ENCODE measurements around the gene CFAP68. TPM values are rescaled to one million over a fixed set of nuclear protein-coding genes. Genes with fewer than 3 reads are reported as not detected.

CFAP68 gene
- total and polyA plus RNA-seq, 2 of the 13 experiments (the other 11 are each of a cell fraction or from before 2014, with no cell fraction given) = 22.2 to 25.6 TPM

DNA sequence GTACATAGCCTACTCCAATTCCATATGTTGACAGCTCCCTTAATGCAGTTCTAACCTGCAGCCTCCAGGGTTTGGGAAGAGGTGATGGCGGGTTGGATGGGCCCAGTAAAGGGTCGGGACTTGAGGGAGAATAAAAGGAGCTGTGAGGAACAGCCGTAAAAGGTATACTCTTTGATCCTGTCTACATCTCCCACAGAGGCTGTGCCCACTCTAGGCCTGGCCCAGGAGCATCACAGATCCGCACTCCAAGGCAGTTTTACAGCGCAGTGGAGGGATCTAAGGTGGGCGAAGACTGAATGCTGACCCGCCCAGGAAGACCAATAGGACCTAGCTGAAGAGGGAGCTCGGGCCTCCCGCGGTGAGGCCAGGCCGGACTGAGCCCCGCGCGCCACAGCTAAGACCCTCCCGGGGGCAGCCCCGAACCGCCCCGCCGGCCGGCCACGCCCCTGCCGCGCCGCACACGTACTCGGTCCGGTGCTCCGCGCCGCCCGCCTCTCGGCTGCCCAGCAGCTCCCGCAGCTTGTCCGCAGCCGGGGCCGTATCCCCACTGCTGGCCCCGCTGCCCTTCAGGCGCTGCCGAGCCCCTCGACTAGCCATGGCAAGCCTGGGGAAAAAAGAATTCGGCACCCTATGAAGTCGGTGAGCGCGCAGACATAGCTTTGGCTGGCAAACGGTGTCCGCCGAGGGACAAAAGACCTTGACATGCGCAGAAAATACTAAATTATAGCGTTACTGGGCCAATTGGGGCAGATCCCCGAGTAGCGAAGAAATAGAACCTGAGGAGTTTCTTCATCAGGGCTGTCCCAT lies 8.3 kb upstream of the CFAP68 start, which contains the start of gene ALG9 (continued):
- TF ChIP-seq SMAD3 (CRISPR knock-in tag; IDR thresholded peaks at IDR 0.05) (peak; percentile 39; the same call in 1 of the 2 replicates), NAIF1 (CRISPR knock-in tag; IDR thresholded peaks at IDR 0.05; ENCODE audit: borderline replicate concordance) (no peak), ZNF333 (CRISPR knock-in tag; IDR thresholded peaks at IDR 0.05; ENCODE audit: borderline replicate concordance) (no peak), XBP1 (CRISPR knock-in tag; IDR thresholded peaks at IDR 0.05) (no peak), NPAS2 (CRISPR knock-in tag; IDR thresholded peaks at IDR 0.05; ENCODE audit: borderline replicate concordance) (no peak), ZFYVE20 (CRISPR knock-in tag; IDR thresholded peaks at IDR 0.05; ENCODE audit: borderline replicate concordance, low read depth) (no peak), BCL6 (CRISPR knock-in tag; IDR thresholded peaks at IDR 0.05) (0 out of 2 replicates have a peak, but pooled peaks have one; percentile 21), CEBPG (CRISPR knock-in tag; IDR thresholded peaks at IDR 0.05) (no peak), HNF4A (CRISPR knock-in tag; IDR thresholded peaks at IDR 0.05) (0 out of 2 replicates have a peak, but pooled peaks have one; percentile 22), ZNF329 (CRISPR knock-in tag; IDR thresholded peaks at IDR 0.05; ENCODE audit: low read depth) (no peak), ZNF282 (IDR thresholded peaks at IDR 0.05; ENCODE audit: partially characterized antibody) (no peak), RBFOX2 (IDR thresholded peaks at IDR 0.05; ENCODE audit: low read depth, low read length) (peak; percentile 92), DNMT1 (CRISPR knock-in tag; IDR thresholded peaks at IDR 0.05) (peak; percentile 81), RXRA (CRISPR knock-in tag; IDR thresholded peaks at IDR 0.05) (no peak), RFXAP (CRISPR knock-in tag; IDR thresholded peaks at IDR 0.05; ENCODE audit: borderline replicate concordance) (peak; percentile 74; the same call in 1 of the 2 replicates), IKZF4 (CRISPR knock-in tag; IDR thresholded peaks at IDR 0.05; ENCODE audit: borderline replicate concordance, low read depth, not compliant biosample characterization) (peak; percentile 74), ATF1 (CRISPR knock-in tag; IDR thresholded peaks at IDR 0.05) (no peak), PHF20 (CRISPR knock-in tag; IDR thresholded peaks at IDR 0.05) (peak; percentile 82), MAF1 (CRISPR knock-in tag; IDR thresholded peaks at IDR 0.05; ENCODE audit: borderline replicate concordance) (no peak), POLR2A (IDR thresholded peaks at IDR 0.05; ENCODE audit: insufficient read depth in 1 of 2, low read depth in 2 of 2, low read length in 2 of 2) (peak; percentile 57 to 62), TRIM24 (CRISPR knock-in tag; IDR thresholded peaks at IDR 0.05) (no peak), IRF2 (CRISPR knock-in tag; IDR thresholded peaks at IDR 0.05) (peak; percentile 65; the same call in 1 of the 2 replicates), EEA1 (CRISPR knock-in tag; IDR thresholded peaks at IDR 0.05; ENCODE audit: borderline replicate concordance) (peak; percentile 24; the same call in 1 of the 2 replicates), ZNF75D (CRISPR knock-in tag; IDR thresholded peaks at IDR 0.05; ENCODE audit: borderline replicate concordance) (no peak), SNRNP70 (IDR thresholded peaks at IDR 0.05; ENCODE audit: low read depth, low read length) (no peak), SIN3A (IDR thresholded peaks at IDR 0.05; ENCODE audit: borderline replicate concordance, low read depth, low read length) (peak; percentile 34; the same call in 1 of the 2 replicates)
- TF ChIP-seq, protein P1, sequence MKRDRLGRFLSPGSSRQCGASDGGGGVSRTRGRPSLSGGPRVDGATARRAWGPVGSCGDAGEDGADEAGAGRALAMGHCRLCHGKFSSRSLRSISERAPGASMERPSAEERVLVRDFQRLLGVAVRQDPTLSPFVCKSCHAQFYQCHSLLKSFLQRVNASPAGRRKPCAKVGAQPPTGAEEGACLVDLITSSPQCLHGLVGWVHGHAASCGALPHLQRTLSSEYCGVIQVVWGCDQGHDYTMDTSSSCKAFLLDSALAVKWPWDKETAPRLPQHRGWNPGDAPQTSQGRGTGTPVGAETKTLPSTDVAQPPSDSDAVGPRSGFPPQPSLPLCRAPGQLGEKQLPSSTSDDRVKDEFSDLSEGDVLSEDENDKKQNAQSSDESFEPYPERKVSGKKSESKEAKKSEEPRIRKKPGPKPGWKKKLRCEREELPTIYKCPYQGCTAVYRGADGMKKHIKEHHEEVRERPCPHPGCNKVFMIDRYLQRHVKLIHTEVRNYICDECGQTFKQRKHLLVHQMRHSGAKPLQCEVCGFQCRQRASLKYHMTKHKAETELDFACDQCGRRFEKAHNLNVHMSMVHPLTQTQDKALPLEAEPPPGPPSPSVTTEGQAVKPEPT (CRISPR knock-in tag; IDR thresholded peaks at IDR 0.05; ENCODE audit: low read depth) = no peak
- TF ChIP-seq, protein P2, sequence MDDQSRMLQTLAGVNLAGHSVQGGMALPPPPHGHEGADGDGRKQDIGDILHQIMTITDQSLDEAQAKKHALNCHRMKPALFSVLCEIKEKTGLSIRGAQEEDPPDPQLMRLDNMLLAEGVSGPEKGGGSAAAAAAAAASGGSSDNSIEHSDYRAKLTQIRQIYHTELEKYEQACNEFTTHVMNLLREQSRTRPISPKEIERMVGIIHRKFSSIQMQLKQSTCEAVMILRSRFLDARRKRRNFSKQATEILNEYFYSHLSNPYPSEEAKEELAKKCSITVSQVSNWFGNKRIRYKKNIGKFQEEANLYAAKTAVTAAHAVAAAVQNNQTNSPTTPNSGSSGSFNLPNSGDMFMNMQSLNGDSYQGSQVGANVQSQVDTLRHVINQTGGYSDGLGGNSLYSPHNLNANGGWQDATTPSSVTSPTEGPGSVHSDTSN (CRISPR knock-in tag; IDR thresholded peaks at IDR 0.05; ENCODE audit: borderline replicate concordance) = no peak
- TF ChIP-seq, protein P3, sequence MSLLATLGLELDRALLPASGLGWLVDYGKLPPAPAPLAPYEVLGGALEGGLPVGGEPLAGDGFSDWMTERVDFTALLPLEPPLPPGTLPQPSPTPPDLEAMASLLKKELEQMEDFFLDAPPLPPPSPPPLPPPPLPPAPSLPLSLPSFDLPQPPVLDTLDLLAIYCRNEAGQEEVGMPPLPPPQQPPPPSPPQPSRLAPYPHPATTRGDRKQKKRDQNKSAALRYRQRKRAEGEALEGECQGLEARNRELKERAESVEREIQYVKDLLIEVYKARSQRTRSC (CRISPR knock-in tag; IDR thresholded peaks at IDR 0.05; ENCODE audit: low read depth) = no peak
